SK-N-SH (cell line): ENCODE measurements around the gene ZNRD2. TPM values are rescaled to one million over a fixed set of nuclear protein-coding genes. Genes with fewer than 3 reads are reported as not detected.

Experiments
- CTCF ChIA-PET: fragments of 300-600, 350-600 bp; formaldehyde crosslinking; extraction: SDS; loops from one replicate; lab custom pipeline; 2021; lab: Yijun Ruan, JAX
- POLR2A ChIA-PET: fragments of 350-600 bp; sonication (Branson Sonifier 250); formaldehyde crosslinking; extraction: SDS; loops from one replicate; lab custom pipeline; 2020; ENCODE audit warnings: antibody characterized with exemption, inconsistent platforms; lab: Yijun Ruan, JAX
- DNase-seq: peaks from one replicate; pipeline ENCODE4 v3.0.0; 2012
- H2AFZ ChIP-seq: fragments of 200-600 bp; sonication (generic); 2 replicates; pipeline ENCODE4 v1.8.1; 2016; ENCODE audit warnings: antibody characterized with exemption, mild to moderate bottlenecking, low read depth
- H3F3A ChIP-seq: fragments of 200-600 bp; sonication (generic); replicated peaks from 2 replicates; pipeline ENCODE3; 2016; ENCODE audit warnings: antibody characterized with exemption, mild to moderate bottlenecking; ENCODE audit not compliant: insufficient read depth
- H3K27ac ChIP-seq, 2 experiments: fragments of 200-500 bp in 1 of 2; fragments of 200-600 bp in 1 of 2; sonication (Bioruptor generic) in 1 of 2; sonication (generic), shearing (Covaris generic) in 1 of 2; 2 replicates each; pipeline versions ENCODE4 v1.5.1 to v1.6.1; 2014 to 2016; ENCODE audit warnings: low read depth in 2 of 2, inconsistent platforms in 1 of 2, low read length in 1 of 2, mild to moderate bottlenecking in 1 of 2, mixed read lengths in 1 of 2
- H3K27me3 ChIP-seq: fragments of 200-600 bp; sonication (generic), shearing (Covaris generic); 2 replicates; pipeline ENCODE4 v1.6.1; 2016; ENCODE audit warnings: mixed run types; ENCODE audit not compliant: insufficient read depth
- H3K36me3 ChIP-seq, 2 experiments: fragments of 200-500 bp in 1 of 2; fragments of 200-600 bp in 1 of 2; sonication (Bioruptor generic) in 1 of 2; sonication (generic) in 1 of 2; replicated peaks in 1 of 2; 2 replicates each; pipeline versions ENCODE3 to v1.5.1; 2014 to 2016; ENCODE audit warnings: low read length in 1 of 2, mild to moderate bottlenecking in 1 of 2; ENCODE audit not compliant: insufficient read depth in 2 of 2, control insufficient read depth in 1 of 2
- H3K4me1 ChIP-seq, 2 experiments: fragments of 200-500 bp in 1 of 2; fragments of 200-600 bp in 1 of 2; sonication (Bioruptor generic) in 1 of 2; sonication (generic), shearing (Covaris generic) in 1 of 2; 2 replicates each; pipeline versions ENCODE4 v1.5.1 to v1.6.1; 2014 to 2016; ENCODE audit warnings: low read depth in 1 of 2, low read length in 1 of 2, mixed run types in 1 of 2; ENCODE audit not compliant: insufficient read depth in 2 of 2, control insufficient read depth in 1 of 2
- H3K4me2 ChIP-seq: fragments of 200-600 bp; sonication (generic), shearing (Covaris generic); 2 replicates; pipeline ENCODE4 v1.6.1; 2017; ENCODE audit warnings: mixed run types
- H3K4me3 ChIP-seq, 2 experiments: fragments of 200-500 bp in 1 of 2; fragments of 200-600 bp in 1 of 2; sonication (Bioruptor generic) in 1 of 2; sonication (generic), shearing (Covaris generic) in 1 of 2; 2 replicates each; pipeline versions ENCODE4 v1.5.1 to v1.8.1; 2014 to 2016; ENCODE audit warnings: low read depth in 2 of 2, inconsistent platforms in 1 of 2, low read length in 1 of 2, mild to moderate bottlenecking in 1 of 2, mixed read lengths in 1 of 2, moderate library complexity in 1 of 2
- H3K79me2 ChIP-seq: fragments of 200-600 bp; sonication (generic); 2 replicates; pipeline ENCODE4 v1.8.1; 2017; ENCODE audit warnings: mild to moderate bottlenecking; ENCODE audit not compliant: insufficient read depth
- H3K9ac ChIP-seq: fragments of 200-600 bp; sonication (generic); 2 replicates; pipeline ENCODE4 v1.6.1; 2017; ENCODE audit warnings: mixed run types
- H3K9me2 ChIP-seq: fragments of 200-600 bp; sonication (generic); 2 replicates; pipeline ENCODE4 v1.6.1; 2017; ENCODE audit warnings: mixed run types
- H3K9me3 ChIP-seq: fragments of 200-600 bp; sonication (generic); 2 replicates; pipeline ENCODE4 v1.6.1; 2017; ENCODE audit warnings: mixed run types, mild to moderate bottlenecking, moderate library complexity
- H4K20me1 ChIP-seq: fragments of 200-600 bp; sonication (generic); 2 replicates; pipeline ENCODE4 v1.6.1; 2017; ENCODE audit warnings: mild to moderate bottlenecking, mixed run types; ENCODE audit not compliant: insufficient read depth
- CHD2 ChIP-seq: fragments of 150-350 bp; IDR thresholded peaks from 2 replicates; pipeline ENCODE4 v1.6.1; 2018; ENCODE audit warnings: low read length; ENCODE audit not compliant: partially characterized antibody
- ELF1 ChIP-seq: IDR thresholded peaks from 2 replicates; pipeline ENCODE4 v1.4.0; 2012
- EP300 ChIP-seq, 2 experiments: IDR thresholded peaks; 2 replicates each; pipeline versions ENCODE4 v1.4.0 to v1.6.1; 2012; ENCODE audit warnings: borderline replicate concordance in 1 of 2, low read depth in 1 of 2, low read length in 1 of 2
- FOSL2 ChIP-seq: IDR thresholded peaks from 2 replicates; pipeline ENCODE4 v1.4.0; 2012; ENCODE audit warnings: low read depth, mild to moderate bottlenecking, moderate library complexity, borderline replicate concordance
- GATA2 ChIP-seq: sonication (generic); formaldehyde crosslinking; IDR thresholded peaks from 2 replicates; pipeline ENCODE4 v1.5.0; 2020; ENCODE audit warnings: mild to moderate bottlenecking, missing genetic modification reagents
- JUND ChIP-seq: IDR thresholded peaks from 2 replicates; pipeline ENCODE4 v1.4.0; 2012
- MEF2A ChIP-seq: IDR thresholded peaks from 2 replicates; pipeline ENCODE4 v1.4.0; 2012; ENCODE audit warnings: low read depth, borderline replicate concordance
- MXI1 ChIP-seq: IDR thresholded peaks from 2 replicates; pipeline ENCODE4 v1.6.1; 2012; ENCODE audit warnings: mild to moderate bottlenecking, low read depth, low read length, improper control_type of control experiment
- NFIC ChIP-seq: IDR thresholded peaks from 2 replicates; pipeline ENCODE4 v1.4.0; 2012; ENCODE audit warnings: borderline replicate concordance
- POLR2AphosphoS5 ChIP-seq: IDR thresholded peaks from 2 replicates; pipeline ENCODE4 v1.6.1; 2012; ENCODE audit warnings: low read depth, low read length
- RXRA ChIP-seq: IDR thresholded peaks from 2 replicates; pipeline ENCODE4 v1.4.0; 2012; ENCODE audit warnings: low read depth, mild to moderate bottlenecking, borderline replicate concordance
- TEAD4 ChIP-seq: IDR thresholded peaks from 2 replicates; pipeline ENCODE4 v1.4.0; 2012; ENCODE audit warnings: mild to moderate bottlenecking, borderline replicate concordance; ENCODE audit not compliant: insufficient read depth
- WGBS: methylation state at CpG from one replicate; pipeline ENCODE4 v1.1.6; 2017; ENCODE audit warnings: low lambda C conversion rate; 5-methylcytosine and 5-hydroxymethylcytosine counted together
- polyA plus RNA-seq, 3 experiments: library from polyadenylated mRNA; depleted of rRNA; stranded (reverse); fragments of >200 nt; gene quantifications; 2 replicates each; pipeline ENCODE4 v1.2.3, GENCODE V29; 2012
- TF ChIP-seq, protein P1 (sequence below): IDR thresholded peaks from 2 replicates; pipeline ENCODE4; 2012
- TF ChIP-seq, protein P2 (sequence below): IDR thresholded peaks from 2 replicates; pipeline ENCODE4 v1.4.0; 2012; ENCODE audit warnings: low read depth
- TF ChIP-seq, protein P3 (sequence below): IDR thresholded peaks from 2 replicates; pipeline ENCODE4 v1.4.0; 2012; ENCODE audit warnings: low read depth, borderline replicate concordance
- TF ChIP-seq, protein P4 (sequence below): fragments of 200-600 bp; sonication (generic); IDR thresholded peaks from 2 replicates; pipeline ENCODE4 v1.6.1; 2017; ENCODE audit warnings: antibody characterized with exemption, mild to moderate bottlenecking, moderate library complexity
- TF ChIP-seq, protein P5 (sequence below): fragments of 150-350 bp; IDR thresholded peaks from 2 replicates; pipeline ENCODE4 v1.6.1; 2017; ENCODE audit warnings: antibody characterized with exemption, low read length, low read depth, borderline replicate concordance
- TF ChIP-seq, protein P6 (sequence below): IDR thresholded peaks from 2 replicates; pipeline ENCODE4 v1.4.0; 2012; ENCODE audit warnings: low read depth, borderline replicate concordance
- TF ChIP-seq, protein P7 (sequence below): fragments of 150-350 bp; IDR thresholded peaks from 2 replicates; pipeline ENCODE4 v1.6.1; 2016; ENCODE audit warnings: mild to moderate bottlenecking, low read depth, low read length

The ZNRD2 gene
- polyA plus RNA-seq, 1 of the 3 experiments (the other 2 are of a cell fraction), result 78.1 TPM

DNA sequence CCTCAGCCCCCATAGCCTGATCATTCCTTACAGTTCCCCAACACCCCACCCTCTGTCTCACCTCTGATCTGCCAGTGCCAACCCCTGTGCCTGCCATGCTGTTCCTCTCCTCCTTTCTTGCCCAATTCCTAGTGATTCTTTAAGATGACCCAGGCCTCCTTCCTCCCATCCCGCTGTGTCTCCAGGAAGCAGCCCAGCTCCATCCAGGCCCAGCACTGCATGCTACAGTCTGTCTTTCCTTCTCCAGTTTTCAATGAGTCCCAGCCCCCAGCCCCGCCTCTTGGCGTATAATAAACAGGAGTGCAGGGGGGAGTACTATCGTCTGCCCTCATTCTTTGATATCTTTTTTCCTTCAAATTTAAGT lies 24.4 kb upstream of the ZNRD2 start:
- Histone ChIP-seq H4K20me1 (no peaks in the 10 kb centered on the region), H3K4me3 (no peak overlapping the region), H3K79me2 (0 out of 2 replicates have a peak, but pooled peaks cover 6% of the 10 kb centered on the region), H3K36me3 (peaks cover 17 to 44% of the 10 kb centered on the region in 2 experiments), H3K9me2 (no peaks in the 10 kb centered on the region), H2AFZ (no peak overlapping the region), H3K27ac (no peak overlapping the region), H3K9me3 (no peaks in the 10 kb centered on the region), H3K27me3 (no peaks in the 10 kb centered on the region), H3K4me2 (no peak overlapping the region), H3F3A (peaks cover 14% of the 10 kb centered on the region), H3K4me1 (peaks cover 0 to 8% of the 10 kb centered on the region in 2 experiments; a peak in 1 of 4 replicates), H3K9ac (no peak overlapping the region)
- CTCF ChIA-PET, result interaction anchor here (6.8 to 13.1 kb wide), 2 partner anchors 10 to 25 kb away, joined by 53 to 295 read pairs; partner anchors contain the start of genes EHBP1L1, FAM89B and ZNRD2
- over 99% methylated on average over 4 of the region's 4 CpGs for WGBS
- POLR2A ChIA-PET, result no interaction called here
- no peak for TF ChIP-seq RXRA
- TF ChIP-seq MEF2A, result no peak
- no peak for TF ChIP-seq EP300 (IDR thresholded peaks at IDR 0.05; ENCODE audit: borderline replicate concordance in 1 of 2, low read depth in 1 of 2, low read length in 1 of 2)
- TF ChIP-seq, protein P1, sequence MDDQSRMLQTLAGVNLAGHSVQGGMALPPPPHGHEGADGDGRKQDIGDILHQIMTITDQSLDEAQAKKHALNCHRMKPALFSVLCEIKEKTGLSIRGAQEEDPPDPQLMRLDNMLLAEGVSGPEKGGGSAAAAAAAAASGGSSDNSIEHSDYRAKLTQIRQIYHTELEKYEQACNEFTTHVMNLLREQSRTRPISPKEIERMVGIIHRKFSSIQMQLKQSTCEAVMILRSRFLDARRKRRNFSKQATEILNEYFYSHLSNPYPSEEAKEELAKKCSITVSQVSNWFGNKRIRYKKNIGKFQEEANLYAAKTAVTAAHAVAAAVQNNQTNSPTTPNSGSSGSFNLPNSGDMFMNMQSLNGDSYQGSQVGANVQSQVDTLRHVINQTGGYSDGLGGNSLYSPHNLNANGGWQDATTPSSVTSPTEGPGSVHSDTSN, result no peak
- TF ChIP-seq, protein P2, sequence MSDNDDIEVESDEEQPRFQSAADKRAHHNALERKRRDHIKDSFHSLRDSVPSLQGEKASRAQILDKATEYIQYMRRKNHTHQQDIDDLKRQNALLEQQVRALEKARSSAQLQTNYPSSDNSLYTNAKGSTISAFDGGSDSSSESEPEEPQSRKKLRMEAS, result no peak
- no peak for TF ChIP-seq FOSL2
- TF ChIP-seq, protein P3, sequence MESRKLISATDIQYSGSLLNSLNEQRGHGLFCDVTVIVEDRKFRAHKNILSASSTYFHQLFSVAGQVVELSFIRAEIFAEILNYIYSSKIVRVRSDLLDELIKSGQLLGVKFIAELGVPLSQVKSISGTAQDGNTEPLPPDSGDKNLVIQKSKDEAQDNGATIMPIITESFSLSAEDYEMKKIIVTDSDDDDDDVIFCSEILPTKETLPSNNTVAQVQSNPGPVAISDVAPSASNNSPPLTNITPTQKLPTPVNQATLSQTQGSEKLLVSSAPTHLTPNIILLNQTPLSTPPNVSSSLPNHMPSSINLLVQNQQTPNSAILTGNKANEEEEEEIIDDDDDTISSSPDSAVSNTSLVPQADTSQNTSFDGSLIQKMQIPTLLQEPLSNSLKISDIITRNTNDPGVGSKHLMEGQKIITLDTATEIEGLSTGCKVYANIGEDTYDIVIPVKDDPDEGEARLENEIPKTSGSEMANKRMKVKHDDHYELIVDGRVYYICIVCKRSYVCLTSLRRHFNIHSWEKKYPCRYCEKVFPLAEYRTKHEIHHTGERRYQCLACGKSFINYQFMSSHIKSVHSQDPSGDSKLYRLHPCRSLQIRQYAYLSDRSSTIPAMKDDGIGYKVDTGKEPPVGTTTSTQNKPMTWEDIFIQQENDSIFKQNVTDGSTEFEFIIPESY, result no peak
- TF ChIP-seq, protein P4, sequence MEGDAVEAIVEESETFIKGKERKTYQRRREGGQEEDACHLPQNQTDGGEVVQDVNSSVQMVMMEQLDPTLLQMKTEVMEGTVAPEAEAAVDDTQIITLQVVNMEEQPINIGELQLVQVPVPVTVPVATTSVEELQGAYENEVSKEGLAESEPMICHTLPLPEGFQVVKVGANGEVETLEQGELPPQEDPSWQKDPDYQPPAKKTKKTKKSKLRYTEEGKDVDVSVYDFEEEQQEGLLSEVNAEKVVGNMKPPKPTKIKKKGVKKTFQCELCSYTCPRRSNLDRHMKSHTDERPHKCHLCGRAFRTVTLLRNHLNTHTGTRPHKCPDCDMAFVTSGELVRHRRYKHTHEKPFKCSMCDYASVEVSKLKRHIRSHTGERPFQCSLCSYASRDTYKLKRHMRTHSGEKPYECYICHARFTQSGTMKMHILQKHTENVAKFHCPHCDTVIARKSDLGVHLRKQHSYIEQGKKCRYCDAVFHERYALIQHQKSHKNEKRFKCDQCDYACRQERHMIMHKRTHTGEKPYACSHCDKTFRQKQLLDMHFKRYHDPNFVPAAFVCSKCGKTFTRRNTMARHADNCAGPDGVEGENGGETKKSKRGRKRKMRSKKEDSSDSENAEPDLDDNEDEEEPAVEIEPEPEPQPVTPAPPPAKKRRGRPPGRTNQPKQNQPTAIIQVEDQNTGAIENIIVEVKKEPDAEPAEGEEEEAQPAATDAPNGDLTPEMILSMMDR, result no peak
- TF ChIP-seq NFIC, result no peak
- TF ChIP-seq, protein P5, sequence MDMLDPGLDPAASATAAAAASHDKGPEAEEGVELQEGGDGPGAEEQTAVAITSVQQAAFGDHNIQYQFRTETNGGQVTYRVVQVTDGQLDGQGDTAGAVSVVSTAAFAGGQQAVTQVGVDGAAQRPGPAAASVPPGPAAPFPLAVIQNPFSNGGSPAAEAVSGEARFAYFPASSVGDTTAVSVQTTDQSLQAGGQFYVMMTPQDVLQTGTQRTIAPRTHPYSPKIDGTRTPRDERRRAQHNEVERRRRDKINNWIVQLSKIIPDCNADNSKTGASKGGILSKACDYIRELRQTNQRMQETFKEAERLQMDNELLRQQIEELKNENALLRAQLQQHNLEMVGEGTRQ, result no peak
- no peak for TF ChIP-seq MXI1
- no peak for TF ChIP-seq ELF1
- no peak for TF ChIP-seq GATA2 (CRISPR knock-in tag)
- no peak for TF ChIP-seq CHD2
- TF ChIP-seq POLR2AphosphoS5, result no peak
- TF ChIP-seq JUND, result no peak
- TF ChIP-seq, protein P6, sequence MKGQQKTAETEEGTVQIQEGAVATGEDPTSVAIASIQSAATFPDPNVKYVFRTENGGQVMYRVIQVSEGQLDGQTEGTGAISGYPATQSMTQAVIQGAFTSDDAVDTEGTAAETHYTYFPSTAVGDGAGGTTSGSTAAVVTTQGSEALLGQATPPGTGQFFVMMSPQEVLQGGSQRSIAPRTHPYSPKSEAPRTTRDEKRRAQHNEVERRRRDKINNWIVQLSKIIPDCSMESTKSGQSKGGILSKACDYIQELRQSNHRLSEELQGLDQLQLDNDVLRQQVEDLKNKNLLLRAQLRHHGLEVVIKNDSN, result no peak
- TF ChIP-seq, protein P7, sequence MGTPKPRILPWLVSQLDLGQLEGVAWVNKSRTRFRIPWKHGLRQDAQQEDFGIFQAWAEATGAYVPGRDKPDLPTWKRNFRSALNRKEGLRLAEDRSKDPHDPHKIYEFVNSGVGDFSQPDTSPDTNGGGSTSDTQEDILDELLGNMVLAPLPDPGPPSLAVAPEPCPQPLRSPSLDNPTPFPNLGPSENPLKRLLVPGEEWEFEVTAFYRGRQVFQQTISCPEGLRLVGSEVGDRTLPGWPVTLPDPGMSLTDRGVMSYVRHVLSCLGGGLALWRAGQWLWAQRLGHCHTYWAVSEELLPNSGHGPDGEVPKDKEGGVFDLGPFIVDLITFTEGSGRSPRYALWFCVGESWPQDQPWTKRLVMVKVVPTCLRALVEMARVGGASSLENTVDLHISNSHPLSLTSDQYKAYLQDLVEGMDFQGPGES, result no peak
- TF ChIP-seq TEAD4, result no peak
- no peak for DNase-seq
